ENCODE data around the gene ZNF521. TPM values are rescaled to one million over a fixed set of nuclear protein-coding genes. Genes with fewer than 3 reads are reported as not detected.
"Not testable (repeated sequence)": the region's sequence is repeated elsewhere in the genome, so short reads cannot be mapped to it uniquely, and the experiment has no call there.

The ZNF521 gene
- total RNA-seq, 1 experiment from 2014 or later, result not detected

- no peak overlapping the region for H3K9ac ChIP-seq (ENCODE audit: low read length)
- no peaks in the 10 kb centered on the region for H4K20me1 ChIP-seq (ENCODE audit: insufficient read depth, low read depth, low read length)
- no peaks in the 10 kb centered on the region for H3K79me2 ChIP-seq (ENCODE audit: low read length)
- no peak overlapping the region for H3K4me3 ChIP-seq (ENCODE audit: low read length)
- no peaks in the 10 kb centered on the region for H3K36me3 ChIP-seq (ENCODE audit: insufficient read depth, low read length)
- no peak for DNase-seq
- H3K4me1 ChIP-seq (ENCODE audit: low read length), result no peaks in the 10 kb centered on the region
- H2AFZ ChIP-seq (ENCODE audit: low read length), result no peak overlapping the region
- no peaks in the 10 kb centered on the region for H3K27me3 ChIP-seq (ENCODE audit: low read length)
- H3K9me3 ChIP-seq (ENCODE audit: low read length), result no peaks in the 10 kb centered on the region
- no peak overlapping the region for H3K27ac ChIP-seq (ENCODE audit: low read length)
- H3K4me2 ChIP-seq (ENCODE audit: low read depth, low read length, poor library complexity, severe bottlenecking), result no peak overlapping the region
- no peaks in the 10 kb centered on the region for H3K9me2 ChIP-seq (replicated peaks; ENCODE audit: insufficient read depth, low read length)
Measured at GRCh38 chr18:25274926-25275325, 77.0 kb downstream of the ZNF521 start.

- H3K4me3 ChIP-seq (ENCODE audit: low read length); H3K27ac ChIP-seq (ENCODE audit: low read length); H3K9ac ChIP-seq (ENCODE audit: low read length); H3K4me1 ChIP-seq (ENCODE audit: low read length); H2AFZ ChIP-seq (ENCODE audit: low read length); H3K36me3 ChIP-seq (ENCODE audit: insufficient read depth, low read length); DNase-seq; H3K9me2 ChIP-seq (replicated peaks; ENCODE audit: insufficient read depth, low read length); H3K79me2 ChIP-seq (ENCODE audit: low read length); H3K9me3 ChIP-seq (ENCODE audit: low read length); H4K20me1 ChIP-seq (ENCODE audit: insufficient read depth, low read depth, low read length); H3K27me3 ChIP-seq (ENCODE audit: low read length); H3K4me2 ChIP-seq (ENCODE audit: low read depth, low read length, poor library complexity, severe bottlenecking): not testable (repeated sequence)
Measured at GRCh38 chr18:25266931-25267527, 84.9 kb downstream of the ZNF521 start.

- Histone ChIP-seq H3K9me3 (ENCODE audit: low read length) (no peaks in the 10 kb centered on the region), H3K27ac (ENCODE audit: low read length) (no peak overlapping the region), H4K20me1 (ENCODE audit: insufficient read depth, low read depth, low read length) (no peaks in the 10 kb centered on the region), H2AFZ (ENCODE audit: low read length) (no peak overlapping the region), H3K4me1 (ENCODE audit: low read length) (no peaks in the 10 kb centered on the region), H3K79me2 (ENCODE audit: low read length) (no peaks in the 10 kb centered on the region), H3K4me2 (ENCODE audit: low read depth, low read length, poor library complexity, severe bottlenecking) (no peak overlapping the region), H3K36me3 (ENCODE audit: insufficient read depth, low read length) (no peaks in the 10 kb centered on the region), H3K4me3 (ENCODE audit: low read length) (no peak overlapping the region), H3K9ac (ENCODE audit: low read length) (no peak overlapping the region), H3K27me3 (ENCODE audit: low read length) (no peaks in the 10 kb centered on the region), H3K9me2 (replicated peaks; ENCODE audit: insufficient read depth, low read length) (no peaks in the 10 kb centered on the region)
- DNase-seq, result no peak
Measured at GRCh38 chr18:25262920-25263319, 89.0 kb downstream of the ZNF521 start.

- no peaks in the 10 kb centered on the region for H3K27me3 ChIP-seq (ENCODE audit: low read length)
- H3K27ac ChIP-seq (ENCODE audit: low read length), result no peak overlapping the region
- H4K20me1 ChIP-seq (ENCODE audit: insufficient read depth, low read depth, low read length), result no peaks in the 10 kb centered on the region
- H2AFZ ChIP-seq (ENCODE audit: low read length), result no peak overlapping the region
- no peak overlapping the region for H3K4me3 ChIP-seq (ENCODE audit: low read length)
- H3K9ac ChIP-seq (ENCODE audit: low read length), result no peak overlapping the region
- no peaks in the 10 kb centered on the region for H3K9me2 ChIP-seq (replicated peaks; ENCODE audit: insufficient read depth, low read length)
- no peaks in the 10 kb centered on the region for H3K36me3 ChIP-seq (ENCODE audit: insufficient read depth, low read length)
- H3K4me1 ChIP-seq (ENCODE audit: low read length), result no peaks in the 10 kb centered on the region
- no peak for DNase-seq
- no peaks in the 10 kb centered on the region for H3K9me3 ChIP-seq (ENCODE audit: low read length)
- H3K4me2 ChIP-seq (ENCODE audit: low read depth, low read length, poor library complexity, severe bottlenecking), result no peak overlapping the region
- H3K79me2 ChIP-seq (ENCODE audit: low read length), result no peaks in the 10 kb centered on the region
Measured at GRCh38 chr18:25261768-25262167, 90.2 kb downstream of the ZNF521 start.

GRCh38 chr18:25256439-25256838, 95.5 kb downstream of the ZNF521 start:
- H3K9me2 ChIP-seq (replicated peaks; ENCODE audit: insufficient read depth, low read length), result no peaks in the 10 kb centered on the region
- no peak overlapping the region for H2AFZ ChIP-seq (ENCODE audit: low read length)
- H3K9ac ChIP-seq (ENCODE audit: low read length), result no peak overlapping the region
- DNase-seq, result no peak
- H3K27me3 ChIP-seq (ENCODE audit: low read length), result no peaks in the 10 kb centered on the region
- H3K4me1 ChIP-seq (ENCODE audit: low read length), result no peaks in the 10 kb centered on the region
- H3K4me3 ChIP-seq (ENCODE audit: low read length), result no peak overlapping the region
- H3K79me2 ChIP-seq (ENCODE audit: low read length), result no peaks in the 10 kb centered on the region
- no peaks in the 10 kb centered on the region for H4K20me1 ChIP-seq (ENCODE audit: insufficient read depth, low read depth, low read length)
- H3K9me3 ChIP-seq (ENCODE audit: low read length), result no peaks in the 10 kb centered on the region
- no peaks in the 10 kb centered on the region for H3K36me3 ChIP-seq (ENCODE audit: insufficient read depth, low read length)
- H3K4me2 ChIP-seq (ENCODE audit: low read depth, low read length, poor library complexity, severe bottlenecking), result no peak overlapping the region
- H3K27ac ChIP-seq (ENCODE audit: low read length), result no peak overlapping the region

- DNase-seq, result no peak
- Histone ChIP-seq H3K79me2 (ENCODE audit: low read length) (no peaks in the 10 kb centered on the region), H2AFZ (ENCODE audit: low read length) (no peak overlapping the region), H3K36me3 (ENCODE audit: insufficient read depth, low read length) (no peaks in the 10 kb centered on the region), H3K9ac (ENCODE audit: low read length) (no peak overlapping the region), H3K27ac (ENCODE audit: low read length) (no peak overlapping the region), H3K4me3 (ENCODE audit: low read length) (no peak overlapping the region), H3K9me2 (replicated peaks; ENCODE audit: insufficient read depth, low read length) (no peaks in the 10 kb centered on the region), H4K20me1 (ENCODE audit: insufficient read depth, low read depth, low read length) (no peaks in the 10 kb centered on the region), H3K4me2 (ENCODE audit: low read depth, low read length, poor library complexity, severe bottlenecking) (no peak overlapping the region), H3K9me3 (ENCODE audit: low read length) (no peaks in the 10 kb centered on the region), H3K27me3 (ENCODE audit: low read length) (no peaks in the 10 kb centered on the region), H3K4me1 (ENCODE audit: low read length) (no peaks in the 10 kb centered on the region)
Measured at GRCh38 chr18:25253779-25254178, 98.2 kb downstream of the ZNF521 start.

GRCh38 chr18:25253136-25253535, 98.8 kb downstream of the ZNF521 start:
- Histone ChIP-seq H3K4me2 (ENCODE audit: low read depth, low read length, poor library complexity, severe bottlenecking) (no peak overlapping the region), H3K4me1 (ENCODE audit: low read length) (no peaks in the 10 kb centered on the region), H3K9me3 (ENCODE audit: low read length) (no peaks in the 10 kb centered on the region), H3K27ac (ENCODE audit: low read length) (no peak overlapping the region), H3K9ac (ENCODE audit: low read length) (no peak overlapping the region), H3K9me2 (replicated peaks; ENCODE audit: insufficient read depth, low read length) (no peaks in the 10 kb centered on the region), H4K20me1 (ENCODE audit: insufficient read depth, low read depth, low read length) (no peaks in the 10 kb centered on the region), H3K79me2 (ENCODE audit: low read length) (no peaks in the 10 kb centered on the region), H3K27me3 (ENCODE audit: low read length) (no peaks in the 10 kb centered on the region), H2AFZ (ENCODE audit: low read length) (no peak overlapping the region), H3K4me3 (ENCODE audit: low read length) (no peak overlapping the region), H3K36me3 (ENCODE audit: insufficient read depth, low read length) (no peaks in the 10 kb centered on the region)
- DNase-seq, result no peak

GRCh38 chr18:25251068-25251467, 100.9 kb downstream of the ZNF521 start:
- no peaks in the 10 kb centered on the region for H4K20me1 ChIP-seq (ENCODE audit: insufficient read depth, low read depth, low read length)
- no peaks in the 10 kb centered on the region for H3K27me3 ChIP-seq (ENCODE audit: low read length)
- DNase-seq, result no peak
- H3K9me2 ChIP-seq (replicated peaks; ENCODE audit: insufficient read depth, low read length), result no peaks in the 10 kb centered on the region
- no peak overlapping the region for H3K27ac ChIP-seq (ENCODE audit: low read length)
- H3K4me1 ChIP-seq (ENCODE audit: low read length), result no peaks in the 10 kb centered on the region
- H2AFZ ChIP-seq (ENCODE audit: low read length), result no peak overlapping the region
- no peak overlapping the region for H3K9ac ChIP-seq (ENCODE audit: low read length)
- no peak overlapping the region for H3K4me3 ChIP-seq (ENCODE audit: low read length)
- H3K79me2 ChIP-seq (ENCODE audit: low read length), result no peaks in the 10 kb centered on the region
- H3K9me3 ChIP-seq (ENCODE audit: low read length), result no peaks in the 10 kb centered on the region
- H3K4me2 ChIP-seq (ENCODE audit: low read depth, low read length, poor library complexity, severe bottlenecking), result no peak overlapping the region
- no peaks in the 10 kb centered on the region for H3K36me3 ChIP-seq (ENCODE audit: insufficient read depth, low read length)

GRCh38 chr18:25250474-25250851, 101.5 kb downstream of the ZNF521 start:
- H2AFZ ChIP-seq (ENCODE audit: low read length), result no peak overlapping the region
- no peak for DNase-seq
- H3K9me2 ChIP-seq (replicated peaks; ENCODE audit: insufficient read depth, low read length), result no peaks in the 10 kb centered on the region
- no peaks in the 10 kb centered on the region for H3K79me2 ChIP-seq (ENCODE audit: low read length)
- H3K27ac ChIP-seq (ENCODE audit: low read length), result no peak overlapping the region
- no peaks in the 10 kb centered on the region for H3K9me3 ChIP-seq (ENCODE audit: low read length)
- no peak overlapping the region for H3K4me2 ChIP-seq (ENCODE audit: low read depth, low read length, poor library complexity, severe bottlenecking)
- no peaks in the 10 kb centered on the region for H3K27me3 ChIP-seq (ENCODE audit: low read length)
- H3K9ac ChIP-seq (ENCODE audit: low read length), result no peak overlapping the region
- no peaks in the 10 kb centered on the region for H3K4me1 ChIP-seq (ENCODE audit: low read length)
- H3K4me3 ChIP-seq (ENCODE audit: low read length), result no peak overlapping the region
- no peaks in the 10 kb centered on the region for H3K36me3 ChIP-seq (ENCODE audit: insufficient read depth, low read length)
- no peaks in the 10 kb centered on the region for H4K20me1 ChIP-seq (ENCODE audit: insufficient read depth, low read depth, low read length)
